ENCODE results near the gene KRT84. TPM values are rescaled to one million over a fixed set of nuclear protein-coding genes. Genes with fewer than 3 reads are reported as not detected.

The KRT84 gene
- total RNA-seq, 1 experiment from 2014 or later = not detected

- Histone ChIP-seq H3K4me1 (ENCODE audit: insufficient read depth, low read length, poor library complexity, severe bottlenecking) (no peaks in the 10 kb centered on the region), H3K4me3 (ENCODE audit: low read depth, low read length, poor library complexity, severe bottlenecking) (no peak overlapping the region), H3K27me3 (replicated peaks; ENCODE audit: insufficient read depth, low read depth, low read length, poor library complexity) (no peaks in the 10 kb centered on the region), H3K9me3 (ENCODE audit: low read depth, low read length, poor library complexity, severe bottlenecking) (no peaks in the 10 kb centered on the region), H3K27ac (ENCODE audit: low read depth, low read length, poor library complexity, severe bottlenecking) (no peak overlapping the region), H3K36me3 (ENCODE audit: insufficient read depth, low read length, poor library complexity, severe bottlenecking) (no peaks in the 10 kb centered on the region)
- DNase-seq (ENCODE audit: low spot score) = no peak
- no TSS peak for BruUV-seq (replicated peaks)
- ChIA-PET CTCF (no interaction called here), POLR2A (ENCODE audit: low non-redundant PET) (no interaction called here)
- TF ChIP-seq CTCF (conservative IDR thresholded peaks at IDR 0.05; ENCODE audit: low read depth, low read length) (no peak), EZH2 (IDR thresholded peaks at IDR 0.05; ENCODE audit: borderline replicate concordance, low read depth, low read length, poor library complexity, severe bottlenecking) (no peak)
- intact Hi-C loops (cut with micrococcal nuclease; ENCODE audit: unreplicated experiment) = no loop called here
These were observed 36.3 kb downstream of the KRT84 start for GRCh38 chr12:52349196-52349595.

DNA sequence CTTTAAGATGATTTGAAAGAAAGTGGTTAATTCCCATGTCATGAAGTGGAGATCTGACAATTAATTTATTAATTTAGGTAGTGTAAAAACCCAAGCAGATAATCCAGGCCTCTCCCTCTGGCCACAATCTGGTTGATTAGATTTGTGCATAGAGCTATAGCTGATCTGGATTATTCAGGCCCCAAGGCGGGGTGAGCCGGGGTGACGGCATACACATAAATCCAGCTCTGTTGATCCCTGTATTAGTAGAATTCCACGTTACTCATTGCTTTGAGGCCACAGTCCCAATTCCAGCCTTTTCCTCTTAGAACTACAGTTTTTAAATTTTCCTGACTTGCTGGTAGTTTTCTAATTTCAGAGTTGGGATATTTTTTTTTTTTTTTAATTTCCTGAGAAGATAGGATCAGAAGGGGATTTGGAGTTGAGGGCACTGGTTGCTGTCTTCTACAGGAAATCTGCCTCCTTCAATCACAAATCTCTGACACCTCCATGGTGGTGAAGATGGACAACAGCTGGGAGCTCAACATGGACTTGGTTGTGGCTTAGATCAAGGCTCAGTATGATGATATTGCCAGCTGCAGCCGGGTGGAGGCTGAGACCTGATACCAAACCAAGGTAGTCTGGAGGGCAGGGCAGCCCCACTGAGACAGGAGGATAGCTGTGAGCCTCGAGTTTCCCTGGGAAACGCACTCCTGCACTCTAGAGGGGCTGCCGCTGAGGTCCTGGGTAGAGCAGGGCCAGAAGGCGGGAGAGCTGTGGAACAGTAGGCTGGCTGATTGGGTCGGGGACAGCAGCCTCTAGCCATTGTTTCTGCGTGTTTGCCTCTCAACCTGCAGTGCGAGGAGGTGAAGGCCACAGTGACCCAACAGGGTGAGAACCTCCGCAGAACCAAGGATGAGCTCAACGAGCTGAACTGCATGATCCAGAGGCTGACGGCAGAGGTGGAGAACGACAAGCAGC is 37.6 kb downstream of the KRT84 start:
- CTCF ChIA-PET = no interaction called here

GRCh38 chr12:52347016-52347415 is 38.4 kb downstream of the KRT84 start:
- no peaks in the 10 kb centered on the region for H3K4me1 ChIP-seq (ENCODE audit: insufficient read depth, low read length, poor library complexity, severe bottlenecking)
- TF ChIP-seq EZH2 (IDR thresholded peaks at IDR 0.05; ENCODE audit: borderline replicate concordance, low read depth, low read length, poor library complexity, severe bottlenecking) (no peak), CTCF (conservative IDR thresholded peaks at IDR 0.05; ENCODE audit: low read depth, low read length) (no peak)
- ChIA-PET POLR2A (ENCODE audit: low non-redundant PET) (no interaction called here), CTCF (no interaction called here)
- no peak overlapping the region for H3K27ac ChIP-seq (ENCODE audit: low read depth, low read length, poor library complexity, severe bottlenecking)
- no peak for DNase-seq (ENCODE audit: low spot score)
- no peaks in the 10 kb centered on the region for H3K27me3 ChIP-seq (replicated peaks; ENCODE audit: insufficient read depth, low read depth, low read length, poor library complexity)
- no peaks in the 10 kb centered on the region for H3K36me3 ChIP-seq (ENCODE audit: insufficient read depth, low read length, poor library complexity, severe bottlenecking)
- no peak overlapping the region for H3K4me3 ChIP-seq (ENCODE audit: low read depth, low read length, poor library complexity, severe bottlenecking)
- no peaks in the 10 kb centered on the region for H3K9me3 ChIP-seq (ENCODE audit: low read depth, low read length, poor library complexity, severe bottlenecking)
- intact Hi-C loops (cut with micrococcal nuclease; ENCODE audit: unreplicated experiment) = no loop called here
- BruUV-seq (replicated peaks) = no TSS peak

More for the DNA sequence above, 37.6 kb downstream of the KRT84 start:
- no peak overlapping the region for H3K4me3 ChIP-seq (ENCODE audit: low read depth, low read length, poor library complexity, severe bottlenecking)
- no peaks in the 10 kb centered on the region for H3K27me3 ChIP-seq (replicated peaks; ENCODE audit: insufficient read depth, low read depth, low read length, poor library complexity)
- no peaks in the 10 kb centered on the region for H3K36me3 ChIP-seq (ENCODE audit: insufficient read depth, low read length, poor library complexity, severe bottlenecking)
- no peaks in the 10 kb centered on the region for H3K9me3 ChIP-seq (ENCODE audit: low read depth, low read length, poor library complexity, severe bottlenecking)
- no peak for TF ChIP-seq CTCF (conservative IDR thresholded peaks at IDR 0.05; ENCODE audit: low read depth, low read length)
- no peak for TF ChIP-seq EZH2 (IDR thresholded peaks at IDR 0.05; ENCODE audit: borderline replicate concordance, low read depth, low read length, poor library complexity, severe bottlenecking)
- intact Hi-C loops (cut with micrococcal nuclease; ENCODE audit: unreplicated experiment) = no loop called here
- no peak for DNase-seq (ENCODE audit: low spot score)
- H3K4me1 ChIP-seq (ENCODE audit: insufficient read depth, low read length, poor library complexity, severe bottlenecking) = no peaks in the 10 kb centered on the region
- BruUV-seq (replicated peaks) = no TSS peak
- H3K27ac ChIP-seq (ENCODE audit: low read depth, low read length, poor library complexity, severe bottlenecking) = no peak overlapping the region
- POLR2A ChIA-PET (ENCODE audit: low non-redundant PET) = no interaction called here

Data from A673 (cell line).